Hematopoietic multipotent progenitor cell treated with erythropoietin and hydrocortisone succinate and interleukin-3 and kit ligand, for 8 days (in vitro differentiated cells): ENCODE results near the gene HILPDA.

Source experiments
- DNase-seq: peaks from one replicate; pipeline ENCODE4 v3.0.0-alpha.2; 2015

Gene HILPDA

GRCh38 chr7:128455543-128456254 is at the start of gene HILPDA:
HILPDA (plus strand) TSS chr7:128455878; CDS start chr7:128457269, 1,391 bp downstream.
- DNase-seq = peak; percentile 91

GRCh38 chr7:128406314-128407232 is 49.1 kb upstream of the HILPDA start:
- DNase-seq = no peak

GRCh38 chr7:128407233-128407589 is 48.5 kb upstream of the HILPDA start:
- DNase-seq = no peak

- no peak for DNase-seq
Measured at GRCh38 chr7:128407751-128408708, 47.6 kb upstream of the HILPDA start.

GRCh38 chr7:128408709-128409595 is 46.7 kb upstream of the HILPDA start:
- DNase-seq = no peak

GRCh38 chr7:128409596-128410450 is 45.9 kb upstream of the HILPDA start, which contains the start of gene IMPDH1:
IMPDH1 (minus strand) TSS chr7:128409982; CDS start chr7:128409901, 81 bp downstream.
- peak; percentile 63 for DNase-seq

- DNase-seq = no peak
Measured at GRCh38 chr7:128410451-128410753, 45.3 kb upstream of the HILPDA start.

- DNase-seq = no peak
Measured at GRCh38 chr7:128415217-128415785, 40.4 kb upstream of the HILPDA start.

- DNase-seq = no peak
Measured at GRCh38 chr7:128417071-128417470, 38.6 kb upstream of the HILPDA start.

- DNase-seq = no peak
Measured at GRCh38 chr7:128419257-128419656, 36.4 kb upstream of the HILPDA start.

GRCh38 chr7:128420773-128421172 is 34.9 kb upstream of the HILPDA start:
- no peak for DNase-seq

- no peak for DNase-seq
Measured at GRCh38 chr7:128421384-128421783, 34.3 kb upstream of the HILPDA start.

GRCh38 chr7:128422037-128422436 is 33.6 kb upstream of the HILPDA start:
- no peak for DNase-seq

- DNase-seq = no peak
Measured at GRCh38 chr7:128422842-128423241, 32.8 kb upstream of the HILPDA start.

GRCh38 chr7:128424686-128425275 is 30.9 kb upstream of the HILPDA start:
- DNase-seq = no peak

GRCh38 chr7:128425850-128426249 is 29.8 kb upstream of the HILPDA start:
- DNase-seq = peak; percentile 69

- peak; percentile 74 for DNase-seq
Measured at GRCh38 chr7:128427289-128427891, 28.3 kb upstream of the HILPDA start.

GRCh38 chr7:128430207-128430606 is 25.5 kb upstream of the HILPDA start:
- DNase-seq = no peak

GRCh38 chr7:128431221-128431620 is 24.5 kb upstream of the HILPDA start:
- DNase-seq = no peak

GRCh38 chr7:128431754-128432153 is 23.9 kb upstream of the HILPDA start:
- DNase-seq = no peak
